K562 (cell line): ENCODE data around the gene RASD2. TPM values are rescaled to one million over a fixed set of nuclear protein-coding genes. Genes with fewer than 3 reads are reported as not detected.

Experiments
- ATAC-seq: fragments of 200-7000 bp; cut with Tn5 transposase; 3 replicates; pipeline ENCODE4 v1.9.1; 2020; ENCODE audit warnings: moderate library complexity
- BruUV-seq: library from RNA; stranded (reverse); fragments of 400-500 nt; replicated peaks from 2 replicates; lab custom pipeline; 2021; lab: Mats Ljungman, UMichigan
- CTCF ChIA-PET: fragments of 300-600 bp; formaldehyde crosslinking; extraction: SDS; loops from one replicate; lab custom pipeline; 2021; ENCODE audit warnings: low intra/inter-chr PET ratio; lab: Yijun Ruan, JAX
- POLR2A ChIA-PET: fragments of 300-600, 350-650 bp; sonication (Branson Sonifier 250); formaldehyde crosslinking; extraction: SDS; loops from one replicate; lab custom pipeline; 2021; ENCODE audit warnings: antibody characterized with exemption, inconsistent platforms; lab: Yijun Ruan, JAX
- DNase-seq, 4 experiments: peaks; one replicate each; pipeline versions ENCODE4 v3.0.0 to v3.0.0-alpha.2; 2011 to 2018; ENCODE audit warnings: low spot score in 3 of 4, mixed read lengths in 3 of 4; ENCODE audit errors: extremely low read depth in 1 of 4
- FAIRE-seq: peaks from 2 replicates; lab custom pipeline; 2011; peaks lifted over from hg19 to GRCh38; lab: Jason Lieb, UNC
- H2AFZ ChIP-seq: 2 replicates; pipeline ENCODE4 v1.6.0; 2011; ENCODE audit warnings: low read depth, low read length, control low read depth, inconsistent platforms
- H3K27ac ChIP-seq: fragments of 200-600 bp; 3 replicates; pipeline ENCODE4 v1.8.0; 2011; ENCODE audit warnings: low read depth, mild to moderate bottlenecking, control low read depth, inconsistent platforms, low read length, moderate library complexity, mixed read lengths; ENCODE audit errors: extremely low read depth
- H3K27me3 ChIP-seq, 2 experiments: fragments of 300-600 bp in 1 of 2; 2 replicates in 1 of 2; 3 replicates in 1 of 2; pipeline versions ENCODE4 v1.6.0 to v1.8.0; 2011; ENCODE audit warnings: inconsistent platforms in 2 of 2, low read length in 2 of 2, mild to moderate bottlenecking in 1 of 2, mixed read lengths in 1 of 2, moderate library complexity in 1 of 2; ENCODE audit not compliant: control insufficient read depth in 2 of 2, insufficient read depth in 2 of 2
- H3K36me3 ChIP-seq: fragments of 300-600 bp; 3 replicates; pipeline ENCODE4 v1.8.0; 2011; ENCODE audit warnings: mild to moderate bottlenecking, low read length, inconsistent platforms; ENCODE audit not compliant: control insufficient read depth, insufficient read depth
- H3K4me1 ChIP-seq, 2 experiments: fragments of 200-600 bp in 1 of 2; replicated peaks in 1 of 2; 2 replicates in 1 of 2; 3 replicates in 1 of 2; pipeline versions ENCODE4 v1.5.1 to v1.8.0; 2011; ENCODE audit warnings: inconsistent platforms in 2 of 2, low read length in 2 of 2, mild to moderate bottlenecking in 1 of 2, mixed read lengths in 1 of 2, moderate library complexity in 1 of 2; ENCODE audit not compliant: control insufficient read depth in 2 of 2, insufficient read depth in 2 of 2
- H3K4me2 ChIP-seq: 2 replicates; pipeline ENCODE4 v1.6.1; 2011; ENCODE audit warnings: low read length, control low read depth, inconsistent platforms, mixed read lengths; ENCODE audit not compliant: insufficient read depth
- H3K4me3 ChIP-seq: fragments of 200-600 bp; sonication (generic), shearing (Covaris generic); 2 replicates; pipeline ENCODE4 v1.5.1; 2016; ENCODE audit warnings: control low read depth, inconsistent platforms
- H3K79me2 ChIP-seq: fragments of 200-600 bp; 3 replicates; pipeline ENCODE4 v1.8.0; 2011; ENCODE audit warnings: low read length, inconsistent platforms; ENCODE audit not compliant: control insufficient read depth, insufficient read depth
- H3K9ac ChIP-seq, 2 experiments: 2 replicates each; pipeline versions ENCODE4 v1.6.0 to v1.6.1; 2011; ENCODE audit warnings: low read depth in 2 of 2, low read length in 2 of 2, control low read depth in 1 of 2, inconsistent platforms in 1 of 2, mild to moderate bottlenecking in 1 of 2, mixed read lengths in 1 of 2; ENCODE audit not compliant: insufficient read depth in 1 of 2
- H3K9me1 ChIP-seq: one replicate; pipeline ENCODE4 v1.6.0; 2011; ENCODE audit warnings: inconsistent platforms, mild to moderate bottlenecking, low read length, moderate library complexity; ENCODE audit not compliant: control insufficient read depth, insufficient read depth
- H3K9me3 ChIP-seq: replicated peaks from 2 replicates; pipeline ENCODE4 v1.5.1; 2011; ENCODE audit warnings: low read depth, low read length, inconsistent platforms; ENCODE audit not compliant: control insufficient read depth, insufficient read depth
- H4K20me1 ChIP-seq: replicated peaks from 2 replicates; pipeline ENCODE4 v1.6.1; 2011; ENCODE audit warnings: low read length, inconsistent platforms, mixed read lengths; ENCODE audit not compliant: control insufficient read depth, insufficient read depth
- ADNP ChIP-seq: fragments of 200-800 bp; sonication (Bioruptor generic); IDR thresholded peaks from 2 replicates; pipeline ENCODE4 v1.6.1; 2016; ENCODE audit warnings: missing genetic modification characterization, missing compliant biosample characterization
- CBFA2T2 ChIP-seq: fragments of 450-650 bp; conservative IDR thresholded peaks from 2 replicates; pipeline ENCODE4 v1.6.1; 2017; ENCODE audit warnings: mild to moderate bottlenecking
- DEAF1 ChIP-seq: fragments of 450-650 bp; formaldehyde crosslinking; IDR thresholded peaks from 2 replicates; pipeline ENCODE4 v1.4.0; 2020; ENCODE audit warnings: mild to moderate bottlenecking, moderate library complexity
- ESRRB ChIP-seq: fragments of 250-450 bp; sonication (Bioruptor Pico); IDR thresholded peaks from 2 replicates; pipeline ENCODE4 v1.5.0; 2020; ENCODE audit warnings: mild to moderate bottlenecking, moderate library complexity, borderline replicate concordance
- FOXK2 ChIP-seq, 2 experiments: fragments of 450-650 bp; IDR thresholded peaks in 1 of 2; conservative IDR thresholded peaks in 1 of 2; 2 replicates each; pipeline ENCODE4 v1.6.1; 2016; ENCODE audit warnings: low read depth in 2 of 2, mild to moderate bottlenecking in 1 of 2
- FOXP4 ChIP-seq: sonication (generic); formaldehyde crosslinking; IDR thresholded peaks from 2 replicates; pipeline ENCODE4 v1.8.0; 2022; ENCODE audit warnings: mild to moderate bottlenecking, missing genetic modification reagents, borderline replicate concordance
- KDM1A ChIP-seq, 2 experiments: fragments of 450-650 bp; IDR thresholded peaks; 2 replicates each; pipeline ENCODE4 v1.6.1; 2016; ENCODE audit warnings: mild to moderate bottlenecking in 2 of 2
- MLLT1 ChIP-seq, 2 experiments: fragments of 450-650 bp; IDR thresholded peaks; 2 replicates each; pipeline ENCODE4 v1.6.1; 2016
- MYBL2 ChIP-seq, 2 experiments: fragments of 450-650 bp in 1 of 2; sonication (generic) in 1 of 2; formaldehyde crosslinking in 1 of 2; IDR thresholded peaks; 2 replicates each; pipeline versions ENCODE4 v1.6.1 to v1.8.1; 2017 to 2022; ENCODE audit warnings: borderline replicate concordance in 1 of 2, inconsistent platforms in 1 of 2, low read depth in 1 of 2, mild to moderate bottlenecking in 1 of 2, missing genetic modification reagents in 1 of 2, moderate library complexity in 1 of 2
- NR4A1 ChIP-seq, 2 experiments: fragments of 250-450 bp in 1 of 2; fragments of 450-650 bp in 1 of 2; sonication (Bioruptor Pico) in 1 of 2; IDR thresholded peaks; 2 replicates each; pipeline versions ENCODE4 v1.4.0 to v1.6.1; 2016 to 2020; ENCODE audit warnings: mild to moderate bottlenecking in 2 of 2, missing compliant biosample characterization in 1 of 2, missing genetic modification characterization in 1 of 2, moderate library complexity in 1 of 2
- PKNOX1 ChIP-seq: fragments of 450-650 bp; IDR thresholded peaks from 2 replicates; pipeline ENCODE4 v1.6.1; 2016
- STAT5B ChIP-seq: fragments of 250-450 bp; sonication (Bioruptor Pico); IDR thresholded peaks from 2 replicates; pipeline ENCODE4 v1.8.0; 2021; ENCODE audit warnings: mild to moderate bottlenecking, inconsistent platforms
- ZNF12 ChIP-seq: sonication (generic); formaldehyde crosslinking; IDR thresholded peaks from 2 replicates; pipeline ENCODE4 v1.4.0; 2020; ENCODE audit warnings: mild to moderate bottlenecking, missing genetic modification reagents
- ZNF830 ChIP-seq: fragments of 250-450 bp; sonication (Bioruptor Pico); IDR thresholded peaks from 2 replicates; pipeline ENCODE4 v1.5.0; 2021; ENCODE audit warnings: mild to moderate bottlenecking
- WGBS: fragments of 100-300 bp; shearing (Covaris generic); methylation state at CpG from one replicate; pipeline ENCODE4 v1.1.6; 2016; ENCODE audit warnings: low coverage, mixed read lengths; ENCODE audit not compliant: insufficient coverage; ENCODE audit errors: missing lambda C conversion rate; 5-methylcytosine and 5-hydroxymethylcytosine counted together
- in situ Hi-C: fragments of 300-500 bp; cut with MboI; formaldehyde crosslinking; loops from 4 replicates; pipeline ENCODE4 v1.15.0; 2018; ENCODE audit warnings: inconsistent platforms, mixed read lengths
- intact Hi-C: fragments of 100-400 bp; cut with micrococcal nuclease; formaldehyde crosslinking; loops from 2 replicates; pipeline ENCODE4 v1.14.2; 2022
- polyA plus RNA-seq, 8 experiments: library from polyadenylated mRNA; depleted of rRNA in 4 of 8; stranded (reverse) in 5 of 8; unstranded in 3 of 8; fragments of >200 nt; fragmentation: Nextera tagmentation in 2 of 8; fragmentation: Illumina TruSeq in 1 of 8; extraction: Ambion mirVana in 2 of 8; extraction: Trizol in 1 of 8; gene quantifications; 2 replicates each; pipeline versions ENCODE4 v1.2.1 to v1.2.3, GENCODE V29; 2011 to 2014; ENCODE audit warnings: inconsistent platforms in 1 of 8, missing spikeins in 1 of 8
- total RNA-seq, 7 experiments: library from RNA; depleted of rRNA in 6 of 7; stranded (reverse); fragments of >200 nt in 6 of 7; fragmentation: Illumina TruSeq in 2 of 7; extraction: Trizol in 2 of 7; gene quantifications; 2 replicates each; pipeline versions ENCODE4 v1.2.1 to v1.2.3, GENCODE V29; 2011 to 2021; ENCODE audit warnings: low replicate concordance in 1 of 7

The RASD2 gene
- total and polyA plus RNA-seq, 9 of the 15 experiments (the other 6 are each of a cell fraction or from before 2014, with no cell fraction given): 0.05 TPM; not detected in 8

- no peak for ATAC-seq
- Histone ChIP-seq H3K27me3 (0 out of 5 replicates have a peak, but pooled peaks cover 0 to 6% of the 10 kb centered on the region in 2 experiments), H3K9me3 (no peaks in the 10 kb centered on the region), H4K20me1 (no peaks in the 10 kb centered on the region), H3K4me3 (no peak overlapping the region), H3K9me1 (no peaks in the 10 kb centered on the region), H2AFZ (no peak overlapping the region), H3K36me3 (no peaks in the 10 kb centered on the region), H3K27ac (no peak overlapping the region), H3K4me2 (no peak overlapping the region), H3K9ac (no peak overlapping the region), H3K4me1 (no peaks in the 10 kb centered on the region), H3K79me2 (no peaks in the 10 kb centered on the region)
- in situ Hi-C loops: loop anchor here (5.0 kb wide), 2 partner anchors 148 to 228 kb away; no protein-coding TSS in a partner anchor
- 25% methylated on average over 5 of the region's 10 CpGs for WGBS
- POLR2A ChIA-PET: interaction anchor here (0.6 kb wide), 1 partner anchor 544 kb away, joined by 4 read pairs; no protein-coding TSS in a partner anchor
- intact Hi-C loops: loop anchor here (5.0 to 10.0 kb wide), 2 partner anchors 86 to 153 kb away; no protein-coding TSS in a partner anchor
- FAIRE-seq: no peak
- DNase-seq: no peak
- CTCF ChIA-PET: interaction anchor here (0.7 kb wide), 1 partner anchor 146 kb away, joined by 4 read pairs; no protein-coding TSS in a partner anchor
- BruUV-seq: no TSS peak
- TF ChIP-seq CBFA2T2 (no peak), ADNP (tag) (peak; percentile 50; the same call in 1 of the 2 replicates), FOXP4 (CRISPR knock-in tag) (no peak), FOXK2 (conservative IDR thresholded peaks at IDR 0.05 in 1 of 2, IDR thresholded peaks at IDR 0.05 in 1 of 2; ENCODE audit: low read depth in 2 of 2) (no peak), PKNOX1 (no peak), ESRRB (CRISPR knock-in tag) (no peak), ZNF12 (CRISPR knock-in tag) (no peak), KDM1A (IDR thresholded peaks at IDR 0.05) (peak; percentile 22 to 45; a peak in 1 of 4 replicates), STAT5B (no peak), NR4A1 (CRISPR knock-in tag; IDR thresholded peaks at IDR 0.05) (no peak), NR4A1 (tag; IDR thresholded peaks at IDR 0.05) (no peak), DEAF1 (CRISPR knock-in tag) (no peak), ZNF830 (CRISPR knock-in tag) (no peak), MYBL2 (IDR thresholded peaks at IDR 0.05; ENCODE audit: low read depth) (no peak), MYBL2 (CRISPR knock-in tag; IDR thresholded peaks at IDR 0.05; ENCODE audit: borderline replicate concordance) (no peak), MLLT1 (IDR thresholded peaks at IDR 0.05) (no peak)
Observed at GRCh38 chr22:35580351-35581022, 39.9 kb downstream of the RASD2 start.
